Astrocyte (in vitro differentiated cells and primary cell): ENCODE measurements around the gene EGFLAM. TPM values are rescaled to one million over a fixed set of nuclear protein-coding genes. Genes with fewer than 3 reads are reported as not detected.

ENCODE experiments used
- DNase-seq: peaks from one replicate; pipeline ENCODE4 v3.0.0-alpha.2; 2010; ENCODE audit warnings: low read depth
- FAIRE-seq: peaks from 2 replicates; lab custom pipeline; 2011; peaks lifted over from hg19 to GRCh38; lab: Jason Lieb, UNC
- H2AFZ ChIP-seq: 2 replicates; pipeline ENCODE4 v1.6.0; 2012; ENCODE audit warnings: low read depth, low read length, inconsistent platforms
- H3K27ac ChIP-seq: 2 replicates; pipeline ENCODE4 v1.5.1; 2011; ENCODE audit warnings: low read depth, low read length, inconsistent platforms
- H3K27me3 ChIP-seq: 2 replicates; pipeline ENCODE4 v1.6.0; 2011; ENCODE audit warnings: low read length, inconsistent platforms; ENCODE audit not compliant: insufficient read depth
- H3K36me3 ChIP-seq: 2 replicates; pipeline ENCODE4 v1.5.1; 2011; ENCODE audit warnings: low read length, inconsistent platforms; ENCODE audit not compliant: insufficient read depth
- H3K4me1 ChIP-seq: 2 replicates; pipeline ENCODE4 v1.5.1; 2011; ENCODE audit warnings: low read length, inconsistent platforms; ENCODE audit not compliant: insufficient read depth
- H3K4me2 ChIP-seq: 2 replicates; pipeline ENCODE4 v1.6.0; 2012; ENCODE audit warnings: low read length, inconsistent platforms
- H3K4me3 ChIP-seq: 2 replicates; pipeline ENCODE4 v1.5.1; 2011; ENCODE audit warnings: low read depth, mild to moderate bottlenecking, low read length, inconsistent platforms; ENCODE audit not compliant: insufficient read depth
- H3K79me2 ChIP-seq: 2 replicates; pipeline ENCODE4 v1.6.0; 2012; ENCODE audit warnings: mild to moderate bottlenecking, low read length, inconsistent platforms; ENCODE audit not compliant: insufficient read depth
- H3K9ac ChIP-seq: 2 replicates; pipeline ENCODE4 v1.6.0; 2012; ENCODE audit warnings: mild to moderate bottlenecking, low read length, inconsistent platforms
- H3K9me3 ChIP-seq: 2 replicates; pipeline ENCODE4 v1.5.1; 2012; ENCODE audit warnings: low read depth, mild to moderate bottlenecking, low read length, inconsistent platforms; ENCODE audit not compliant: insufficient read depth
- H4K20me1 ChIP-seq: 2 replicates; pipeline ENCODE4 v1.6.0; 2012; ENCODE audit warnings: low read length, inconsistent platforms; ENCODE audit not compliant: insufficient read depth
- H3K27ac Mint-ChIP-seq: one replicate; pipeline ENCODE4 v1.8.0; 2021; ENCODE audit warnings: mild to moderate bottlenecking, mixed read lengths; ENCODE audit not compliant: unreplicated experiment
- H3K27me3 Mint-ChIP-seq: one replicate; pipeline ENCODE4 v1.8.0; 2021; ENCODE audit warnings: low read depth, mixed read lengths; ENCODE audit not compliant: unreplicated experiment
- H3K36me3 Mint-ChIP-seq: one replicate; pipeline ENCODE4 v1.8.0; 2021; ENCODE audit warnings: low read depth, mixed read lengths; ENCODE audit not compliant: unreplicated experiment
- H3K4me1 Mint-ChIP-seq: one replicate; pipeline ENCODE4 v1.8.0; 2021; ENCODE audit warnings: low read depth, mixed read lengths; ENCODE audit not compliant: unreplicated experiment
- H3K4me3 Mint-ChIP-seq: one replicate; pipeline ENCODE4 v1.8.0; 2021; ENCODE audit warnings: mild to moderate bottlenecking, moderate library complexity, mixed read lengths; ENCODE audit not compliant: unreplicated experiment
- H3K9me3 Mint-ChIP-seq: one replicate; pipeline ENCODE4 v1.8.0; 2021; ENCODE audit warnings: mild to moderate bottlenecking, mixed read lengths; ENCODE audit not compliant: unreplicated experiment
- CTCF ChIP-seq: IDR thresholded peaks from 2 replicates; pipeline ENCODE4 v1.5.1; 2011; ENCODE audit warnings: low read depth, mild to moderate bottlenecking, inconsistent platforms, low read length, moderate library complexity; ENCODE audit not compliant: insufficient read depth
- EZH2 ChIP-seq: IDR thresholded peaks from 2 replicates; pipeline ENCODE4 v1.6.1; 2012; ENCODE audit warnings: mild to moderate bottlenecking, low read length, inconsistent platforms; ENCODE audit not compliant: insufficient read depth
- total RNA-seq: library from RNA; stranded (reverse); gene quantifications from 2 replicates; pipeline ENCODE4 v1.2.1, GENCODE V29; 2021

EGFLAM gene
- total RNA-seq, 1 donor from 2014 or later: 1.0 TPM

GRCh38 chr5:38379350-38379937 lies 121.1 kb downstream of the EGFLAM start:
- no peak for DNase-seq
- FAIRE-seq: no peak
- H3K4me1 Mint-ChIP-seq: peaks cover 7% of the 10 kb centered on the region

GRCh38 chr5:38380537-38380936 lies 122.2 kb downstream of the EGFLAM start:
- Histone ChIP-seq H3K4me1 (peaks cover 4% of the 10 kb centered on the region), H3K9me3 (no peaks in the 10 kb centered on the region), H3K4me2 (no peak overlapping the region), H3K36me3 (no peaks in the 10 kb centered on the region), H2AFZ (no peak overlapping the region), H3K9ac (no peak overlapping the region), H3K27me3 (peaks cover 19% of the 10 kb centered on the region), H3K79me2 (no peaks in the 10 kb centered on the region), H3K4me3 (no peak overlapping the region), H4K20me1 (no peaks in the 10 kb centered on the region), H3K27ac (no peak overlapping the region)
- no peak for TF ChIP-seq CTCF
- TF ChIP-seq EZH2: no peak
- no peak for FAIRE-seq
- DNase-seq: no peak
- H3K27ac Mint-ChIP-seq: no peak overlapping the region
- H3K4me3 Mint-ChIP-seq: no peak overlapping the region
- peaks cover 14% of the 10 kb centered on the region for H3K27me3 Mint-ChIP-seq
- H3K36me3 Mint-ChIP-seq: no peaks in the 10 kb centered on the region
- no peaks in the 10 kb centered on the region for H3K9me3 Mint-ChIP-seq
- peaks cover 7% of the 10 kb centered on the region for H3K4me1 Mint-ChIP-seq

More at GRCh38 chr5:38379350-38379937, 121.1 kb downstream of the EGFLAM start:
- peaks cover 19% of the 10 kb centered on the region for H3K27me3 ChIP-seq
- H3K4me2 ChIP-seq: no peak overlapping the region
- no peaks in the 10 kb centered on the region for H3K79me2 ChIP-seq
- Mint-ChIP-seq H3K9me3 (peaks cover 3% of the 10 kb centered on the region), H3K27ac (no peak overlapping the region), H3K27me3 (peaks cover 14% of the 10 kb centered on the region), H3K36me3 (no peaks in the 10 kb centered on the region), H3K4me3 (no peak overlapping the region)
- H4K20me1 ChIP-seq: no peaks in the 10 kb centered on the region
- no peak overlapping the region for H3K9ac ChIP-seq
- no peaks in the 10 kb centered on the region for H3K9me3 ChIP-seq
- H3K4me3 ChIP-seq: no peak overlapping the region
- no peaks in the 10 kb centered on the region for H3K36me3 ChIP-seq
- peak overlapping the region; percentile 9 for H2AFZ ChIP-seq
- H3K4me1 ChIP-seq: peaks cover 4% of the 10 kb centered on the region
- no peak overlapping the region for H3K27ac ChIP-seq
- TF ChIP-seq CTCF (no peak), EZH2 (no peak)

- Mint-ChIP-seq H3K27ac (no peak overlapping the region), H3K36me3 (no peaks in the 10 kb centered on the region), H3K27me3 (peaks cover 13% of the 10 kb centered on the region), H3K4me3 (no peak overlapping the region), H3K9me3 (no peaks in the 10 kb centered on the region), H3K4me1 (peaks cover 7% of the 10 kb centered on the region)
- H3K36me3 ChIP-seq: no peaks in the 10 kb centered on the region
- peaks cover 4% of the 10 kb centered on the region for H3K4me1 ChIP-seq
- H3K79me2 ChIP-seq: no peaks in the 10 kb centered on the region
- no peak overlapping the region for H3K4me3 ChIP-seq
- H3K27me3 ChIP-seq: peaks cover 19% of the 10 kb centered on the region
- no peak overlapping the region for H3K9ac ChIP-seq
- no peaks in the 10 kb centered on the region for H4K20me1 ChIP-seq
- no peaks in the 10 kb centered on the region for H3K9me3 ChIP-seq
- H3K27ac ChIP-seq: no peak overlapping the region
- no peak for TF ChIP-seq CTCF
- TF ChIP-seq EZH2: no peak
- no peak overlapping the region for H3K4me2 ChIP-seq
- no peak for FAIRE-seq
- no peak overlapping the region for H2AFZ ChIP-seq
- no peak for DNase-seq
Observed at GRCh38 chr5:38381361-38381760, 123.0 kb downstream of the EGFLAM start.
